H1 (cell line): ENCODE measurements around the gene SMC2. TPM values are rescaled to one million over a fixed set of nuclear protein-coding genes. Genes with fewer than 3 reads are reported as not detected.

ENCODE experiments used
- CTCF ChIA-PET: fragments of 300-600 bp; sonication (Branson Sonifier 250); formaldehyde crosslinking; loops from one replicate; lab custom pipeline; 2021; ENCODE audit not compliant: partially characterized antibody; lab: Charles Lee
- POLR2A ChIA-PET: fragments of 300-600 bp; sonication (Branson Sonifier 250); formaldehyde crosslinking; loops from one replicate; lab custom pipeline; 2021; ENCODE audit warnings: inconsistent platforms; ENCODE audit not compliant: partially characterized antibody; lab: Charles Lee
- DNase-seq, 2 experiments: peaks; one replicate each; pipeline versions ENCODE4 v3.0.0 to v3.0.0-alpha.2; 2010 to 2022; ENCODE audit warnings: low spot score in 2 of 2, low read depth in 1 of 2, mixed read lengths in 1 of 2
- FAIRE-seq: peaks from 2 replicates; lab custom pipeline; 2011; peaks lifted over from hg19 to GRCh38; lab: Jason Lieb, UNC
- H2AFZ ChIP-seq: 2 replicates; pipeline ENCODE4 v1.8.1; 2012; ENCODE audit warnings: low read length, inconsistent platforms
- H2AK5ac ChIP-seq: 2 replicates; pipeline ENCODE4 v1.6.1; 2013; ENCODE audit warnings: low read depth, low read length
- H2BK120ac ChIP-seq: replicated peaks from 2 replicates; pipeline ENCODE3; 2013; ENCODE audit warnings: low read depth, low read length, inconsistent platforms
- H2BK12ac ChIP-seq: 2 replicates; pipeline ENCODE4 v1.6.1; 2013; ENCODE audit warnings: low read depth, low read length
- H2BK15ac ChIP-seq: 2 replicates; pipeline ENCODE4 v1.6.1; 2013; ENCODE audit warnings: low read length
- H2BK20ac ChIP-seq: 2 replicates; pipeline ENCODE4 v1.6.1; 2013; ENCODE audit warnings: low read length
- H2BK5ac ChIP-seq: 2 replicates; pipeline ENCODE4 v1.6.1; 2013; ENCODE audit warnings: low read depth, low read length
- H3K14ac ChIP-seq: 2 replicates; pipeline ENCODE4 v1.6.1; 2013; ENCODE audit warnings: inconsistent platforms; ENCODE audit not compliant: insufficient read length
- H3K18ac ChIP-seq: 2 replicates; pipeline ENCODE4 v1.6.1; 2013; ENCODE audit warnings: low read length; ENCODE audit errors: extremely low read depth
- H3K23ac ChIP-seq: 2 replicates; pipeline ENCODE4 v1.6.1; 2013; ENCODE audit warnings: inconsistent platforms; ENCODE audit not compliant: insufficient read length
- H3K23me2 ChIP-seq: 2 replicates; pipeline ENCODE4 v1.6.1; 2013; ENCODE audit warnings: low read depth, low read length
- H3K27ac ChIP-seq: 2 replicates; pipeline ENCODE4 v1.6.1; 2011; ENCODE audit warnings: low read depth, low read length, inconsistent platforms
- H3K27me3 ChIP-seq, 4 experiments: replicated peaks in 1 of 4; 1 replicate in 1 of 4; 2 replicates in 3 of 4; pipeline versions ENCODE4 v1.6.1 to v1.8.1; 2011 to 2013; ENCODE audit warnings: low read length in 3 of 4, mild to moderate bottlenecking in 3 of 4, inconsistent platforms in 2 of 4, mixed read lengths in 2 of 4, moderate library complexity in 1 of 4; ENCODE audit not compliant: control insufficient read depth in 3 of 4, insufficient read depth in 3 of 4; ENCODE audit errors: extremely low read depth in 1 of 4
- H3K36me3 ChIP-seq, 4 experiments: 2 replicates each; pipeline versions ENCODE4 v1.6.1 to v1.8.1; 2011 to 2013; ENCODE audit warnings: mild to moderate bottlenecking in 4 of 4, low read length in 3 of 4, moderate library complexity in 2 of 4, control low read depth in 1 of 4, inconsistent platforms in 1 of 4; ENCODE audit not compliant: insufficient read depth in 4 of 4, control insufficient read depth in 2 of 4
- H3K4ac ChIP-seq: replicated peaks from 2 replicates; pipeline ENCODE3; 2013; ENCODE audit warnings: low read length, low read depth, mixed read lengths, inconsistent platforms; ENCODE audit not compliant: insufficient read length
- H3K4me1 ChIP-seq, 4 experiments: replicated peaks in 1 of 4; 1 replicate in 1 of 4; 2 replicates in 3 of 4; pipeline versions ENCODE4 v1.6.1 to v1.8.1; 2011 to 2013; ENCODE audit warnings: low read length in 3 of 4, inconsistent platforms in 2 of 4, mixed read lengths in 1 of 4; ENCODE audit not compliant: insufficient read depth in 4 of 4, control insufficient read depth in 3 of 4
- H3K4me2 ChIP-seq, 2 experiments: 2 replicates each; pipeline versions ENCODE4 v1.6.1 to v1.8.1; 2011 to 2013; ENCODE audit warnings: low read depth in 2 of 2, low read length in 2 of 2, control low read depth in 1 of 2, inconsistent platforms in 1 of 2, mild to moderate bottlenecking in 1 of 2; ENCODE audit not compliant: insufficient read depth in 1 of 2
- H3K4me3 ChIP-seq, 4 experiments: fragments of 200-600, 300-600 bp in 1 of 4; sonication (generic), shearing (Covaris generic), sonication (Bioruptor Twin) in 1 of 4; 2 replicates each; pipeline versions ENCODE4 v1.5.1 to v1.8.1; 2011 to 2016; ENCODE audit warnings: low read length in 4 of 4, low read depth in 3 of 4, control low read depth in 2 of 4, inconsistent platforms in 2 of 4, mild to moderate bottlenecking in 2 of 4, mixed read lengths in 1 of 4, moderate library complexity in 1 of 4; ENCODE audit not compliant: insufficient read depth in 2 of 4; ENCODE audit errors: extremely low read depth in 1 of 4
- H3K56ac ChIP-seq: replicated peaks from 2 replicates; pipeline ENCODE3; 2013; ENCODE audit warnings: low read depth, mild to moderate bottlenecking, mixed read lengths, low read length, inconsistent platforms; ENCODE audit not compliant: insufficient read length
- H3K79me1 ChIP-seq: 2 replicates; pipeline ENCODE4 v1.6.1; 2013; ENCODE audit warnings: low read depth, low read length, control low read depth
- H3K79me2 ChIP-seq, 2 experiments: 2 replicates each; pipeline versions ENCODE4 v1.6.1 to v1.8.1; 2012 to 2013; ENCODE audit warnings: low read length in 2 of 2, mild to moderate bottlenecking in 2 of 2, inconsistent platforms in 1 of 2; ENCODE audit not compliant: insufficient read depth in 2 of 2, control insufficient read depth in 1 of 2
- H3K9ac ChIP-seq, 4 experiments: replicated peaks in 1 of 4; 1 replicate in 1 of 4; 2 replicates in 3 of 4; pipeline versions ENCODE4 v1.6.1 to v1.8.1; 2011 to 2013; ENCODE audit warnings: low read depth in 3 of 4, low read length in 3 of 4, control low read depth in 2 of 4, mild to moderate bottlenecking in 2 of 4, moderate library complexity in 2 of 4, inconsistent platforms in 1 of 4; ENCODE audit errors: extremely low read depth in 1 of 4
- H3K9me3 ChIP-seq, 2 experiments: 2 replicates each; pipeline versions ENCODE4 v1.6.1 to v1.8.1; 2012 to 2013; ENCODE audit warnings: mild to moderate bottlenecking in 2 of 2, moderate library complexity in 2 of 2, control low read depth in 1 of 2, inconsistent platforms in 1 of 2, low read depth in 1 of 2, low read length in 1 of 2, mixed read lengths in 1 of 2; ENCODE audit not compliant: insufficient read depth in 2 of 2
- H4K20me1 ChIP-seq, 2 experiments: replicated peaks in 1 of 2; 2 replicates each; pipeline versions ENCODE3 to v1.8.1; 2011 to 2013; ENCODE audit warnings: inconsistent platforms in 2 of 2, low read length in 2 of 2, mild to moderate bottlenecking in 1 of 2; ENCODE audit not compliant: insufficient read depth in 2 of 2, control insufficient read depth in 1 of 2
- H4K5ac ChIP-seq: 2 replicates; pipeline ENCODE4 v1.6.1; 2013; ENCODE audit warnings: low read length, low read depth, mixed read lengths, inconsistent platforms; ENCODE audit not compliant: insufficient read length
- H4K8ac ChIP-seq: 2 replicates; pipeline ENCODE4 v1.8.0; 2013; ENCODE audit warnings: mild to moderate bottlenecking, moderate library complexity, low read length, inconsistent platforms; ENCODE audit not compliant: insufficient read depth; ENCODE audit errors: extremely low read depth
- H4K91ac ChIP-seq: replicated peaks from 2 replicates; pipeline ENCODE3; 2013; ENCODE audit warnings: low read length, mixed read lengths, inconsistent platforms; ENCODE audit not compliant: insufficient read length
- CTCF ChIP-seq, 3 experiments: IDR thresholded peaks; 1 replicate in 2 of 3; 2 replicates in 1 of 3; pipeline versions ENCODE4 v1.5.1 to v1.6.1; 2011; ENCODE audit warnings: low read length in 3 of 3, mild to moderate bottlenecking in 3 of 3, inconsistent platforms in 2 of 3, low read depth in 1 of 3, moderate library complexity in 1 of 3; ENCODE audit not compliant: insufficient read depth in 1 of 3; ENCODE audit errors: control extremely low read depth in 1 of 3
- KDM5A ChIP-seq: fragments of 200-600 bp; IDR thresholded peaks from 2 replicates; pipeline ENCODE4 v1.7.1; 2012; ENCODE audit warnings: mild to moderate bottlenecking, low read length, inconsistent platforms, mixed read lengths
- RAD21 ChIP-seq, 2 experiments: IDR thresholded peaks in 1 of 2; conservative IDR thresholded peaks in 1 of 2; 2 replicates each; pipeline ENCODE4 v1.6.1; 2011; ENCODE audit warnings: low read depth in 2 of 2, low read length in 2 of 2, improper control_type of control experiment in 1 of 2, inconsistent platforms in 1 of 2, mild to moderate bottlenecking in 1 of 2, moderate library complexity in 1 of 2
- whole genome bisulfite sequencing, 2 experiments: shearing (Covaris generic) in 1 of 2; methylation state at CpG; one replicate each; pipeline versions ENCODE4 v1.1.6 to v1.1.7; 2013 to 2015; ENCODE audit warnings: low lambda C conversion rate in 2 of 2, mixed read lengths in 2 of 2, inconsistent platforms in 1 of 2, low coverage in 1 of 2, missing lambda C conversion rate in 1 of 2; ENCODE audit not compliant: insufficient replicate concordance in 2 of 2, insufficient coverage in 1 of 2, insufficient read length in 1 of 2; ENCODE audit errors: extremely low coverage in 1 of 2, missing lambda C conversion rate in 1 of 2; 5-methylcytosine and 5-hydroxymethylcytosine counted together
- polyA plus RNA-seq, 7 experiments: library from polyadenylated mRNA; depleted of rRNA in 3 of 7; stranded (reverse) in 5 of 7; unstranded in 2 of 7; fragments of >200 nt in 5 of 7; fragments of 200-250 nt in 2 of 7; gene quantifications; 1 replicate in 5 of 7; 2 replicates in 1 of 7; 4 replicates in 1 of 7; pipeline versions ENCODE4 v1.2.1 to v1.2.3, GENCODE V29; 2011 to 2013; ENCODE audit warnings: missing spikeins in 2 of 7, mixed read lengths in 2 of 7
- total RNA-seq: library from RNA; stranded (reverse); fragmentation: NEBNext Ultra II Directional; extraction: Animal tissue kit (Norgen Biotek cat#: 25700); gene quantifications from 2 replicates; pipeline ENCODE4 v1.2.1, GENCODE V29; 2021

The SMC2 gene
- total and polyA plus RNA-seq, 2 of the 8 experiments (the other 6 are each of a cell fraction or from before 2014, with no cell fraction given), result 7.5 to 39.8 TPM

- WGBS, 2 experiments, result 95% methylated on average over 5 of the region's 5 CpGs; no CpG with 5 or more reads in 1 of the 2 experiments
- Histone ChIP-seq H3K27me3 (no peaks in the 10 kb centered on the region; a peak in 1 of 7 replicates), H2BK15ac (no peak overlapping the region), H3K36me3 (peaks cover 0 to 74% (median 26%) of the 10 kb centered on the region in 4 experiments; a peak in 6 of 8 replicates), H3K23me2 (no peaks in the 10 kb centered on the region), H4K8ac (no peak overlapping the region), H3K27ac (no peak overlapping the region), H3K4ac (no peak overlapping the region), H3K56ac (no peak overlapping the region), H4K20me1 (peaks cover 0 to 1% of the 10 kb centered on the region in 2 experiments), H3K18ac (no peak overlapping the region), H4K5ac (no peak overlapping the region), H3K79me2 (no peaks in the 10 kb centered on the region), H3K4me1 (no peaks in the 10 kb centered on the region), H2BK5ac (no peak overlapping the region), H3K14ac (no peak overlapping the region), H3K9ac (no peak overlapping the region), H3K4me2 (no peak overlapping the region), H2BK120ac (no peak overlapping the region), H3K23ac (no peak overlapping the region), H2BK20ac (no peak overlapping the region), H3K4me3 (no peak overlapping the region), H4K91ac (no peak overlapping the region), H3K9me3 (no peaks in the 10 kb centered on the region), H2AFZ (no peak overlapping the region), H2AK5ac (no peak overlapping the region), H2BK12ac (no peak overlapping the region), H3K79me1 (no peaks in the 10 kb centered on the region)
- ChIA-PET POLR2A (interaction anchor here (0.7 kb wide), 1 partner anchor 29 kb away, joined by 3 read pairs; no protein-coding TSS in a partner anchor), CTCF (interaction anchor here (0.6 to 2.4 kb wide), 16 partner anchors 8 to 1600 kb away, joined by 3 to 10 read pairs (median 3); no protein-coding TSS in a partner anchor)
- no peak for FAIRE-seq
- TF ChIP-seq KDM5A (no peak), RAD21 (IDR thresholded peaks at IDR 0.05 in 1 of 2, conservative IDR thresholded peaks at IDR 0.05 in 1 of 2; ENCODE audit: low read depth in 2 of 2, low read length in 2 of 2) (peak; percentile 9 to 22; a peak in 1 of 4 replicates), CTCF (IDR thresholded peaks at IDR 0.05; ENCODE audit: control extremely low read depth in 1 of 3, insufficient read depth in 1 of 3, low read depth in 1 of 3, low read length in 3 of 3) (peak in 2 of 3 experiments; percentile 2 to 6; a peak in 2 of 4 replicates)
- no peak for DNase-seq
Observed at GRCh38 chr9:104121022-104121421, 26.9 kb downstream of the SMC2 start.
